ENCODE data around the gene ZCCHC14.

DNA sequence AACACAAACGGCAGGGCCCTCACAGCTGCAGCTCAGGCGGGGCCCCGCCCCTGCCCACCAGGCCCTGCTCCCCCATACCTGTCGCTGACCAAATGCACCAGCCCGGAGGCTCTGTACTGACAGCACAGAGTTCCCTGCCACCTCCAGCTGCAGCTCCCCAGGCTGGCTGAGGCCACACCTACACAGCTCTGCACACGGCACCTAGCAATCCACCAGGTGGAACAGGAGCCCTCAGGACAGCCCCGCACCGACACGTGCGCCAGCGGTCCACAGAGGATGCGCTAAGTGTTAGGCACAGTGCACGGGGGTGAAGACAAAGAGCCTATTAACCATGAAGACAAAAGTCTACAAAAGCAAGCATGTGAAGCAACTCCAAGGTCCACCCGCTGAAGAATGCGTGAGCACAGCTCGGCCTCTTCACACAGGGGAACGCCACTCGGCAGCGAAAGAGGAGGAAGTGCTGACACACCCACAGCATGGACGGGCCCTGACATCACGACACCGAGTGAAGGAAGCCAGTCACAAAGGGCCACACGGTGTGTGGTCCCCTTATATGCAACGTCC is 5.4 kb downstream of the ZCCHC14 start:
- no peak for TF ChIP-seq EP300 (IDR thresholded peaks at IDR 0.05)
- TF ChIP-seq, protein P1, sequence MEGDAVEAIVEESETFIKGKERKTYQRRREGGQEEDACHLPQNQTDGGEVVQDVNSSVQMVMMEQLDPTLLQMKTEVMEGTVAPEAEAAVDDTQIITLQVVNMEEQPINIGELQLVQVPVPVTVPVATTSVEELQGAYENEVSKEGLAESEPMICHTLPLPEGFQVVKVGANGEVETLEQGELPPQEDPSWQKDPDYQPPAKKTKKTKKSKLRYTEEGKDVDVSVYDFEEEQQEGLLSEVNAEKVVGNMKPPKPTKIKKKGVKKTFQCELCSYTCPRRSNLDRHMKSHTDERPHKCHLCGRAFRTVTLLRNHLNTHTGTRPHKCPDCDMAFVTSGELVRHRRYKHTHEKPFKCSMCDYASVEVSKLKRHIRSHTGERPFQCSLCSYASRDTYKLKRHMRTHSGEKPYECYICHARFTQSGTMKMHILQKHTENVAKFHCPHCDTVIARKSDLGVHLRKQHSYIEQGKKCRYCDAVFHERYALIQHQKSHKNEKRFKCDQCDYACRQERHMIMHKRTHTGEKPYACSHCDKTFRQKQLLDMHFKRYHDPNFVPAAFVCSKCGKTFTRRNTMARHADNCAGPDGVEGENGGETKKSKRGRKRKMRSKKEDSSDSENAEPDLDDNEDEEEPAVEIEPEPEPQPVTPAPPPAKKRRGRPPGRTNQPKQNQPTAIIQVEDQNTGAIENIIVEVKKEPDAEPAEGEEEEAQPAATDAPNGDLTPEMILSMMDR (IDR thresholded peaks at IDR 0.05): no peak
- no peak for TF ChIP-seq POLR2AphosphoS5 (IDR thresholded peaks at IDR 0.05)
- TF ChIP-seq POLR2A (IDR thresholded peaks at IDR 0.05; ENCODE audit: low read depth): no peak

All from esophagus muscularis mucosa (tissue), 4 donors.